ENCODE results near the gene ACSF3.

ACSF3 gene

DNA sequence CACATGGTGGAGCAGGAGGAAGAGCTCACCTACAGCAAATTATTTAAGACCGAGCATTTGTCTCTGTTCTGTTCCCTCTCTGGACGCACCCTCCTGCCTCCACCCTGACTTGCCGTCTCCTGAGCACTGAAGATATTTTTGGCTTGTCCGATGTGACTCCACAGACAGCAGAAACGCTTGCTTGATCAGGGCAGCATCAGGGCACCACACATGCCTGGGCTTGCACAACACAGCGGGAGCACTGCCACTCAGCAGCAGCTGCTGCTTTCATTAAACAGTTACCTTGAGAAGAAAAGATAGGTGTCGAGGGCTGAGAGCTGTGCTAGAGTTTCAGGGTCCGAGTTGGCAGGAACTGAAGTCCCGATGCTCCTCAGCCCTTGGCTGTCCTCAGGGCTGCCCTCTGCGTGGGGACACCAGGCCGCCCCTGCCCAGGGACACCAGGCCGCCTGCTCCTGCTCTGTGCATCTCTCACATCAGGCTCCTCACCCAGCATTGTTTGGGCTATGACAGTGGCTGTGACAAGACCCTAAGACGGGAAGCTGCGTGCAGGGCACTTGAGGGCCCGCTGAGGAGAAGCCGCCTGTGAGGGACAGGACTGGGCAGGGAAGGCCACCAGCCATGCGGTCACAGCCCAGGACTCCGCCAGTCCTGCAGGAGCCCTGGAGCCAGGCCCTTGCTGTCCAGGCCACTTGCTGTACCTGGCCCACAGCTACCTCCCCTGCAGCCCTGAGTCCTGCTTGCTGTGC is 56.6 kb downstream of the ACSF3 start:
- TF ChIP-seq, protein P1, sequence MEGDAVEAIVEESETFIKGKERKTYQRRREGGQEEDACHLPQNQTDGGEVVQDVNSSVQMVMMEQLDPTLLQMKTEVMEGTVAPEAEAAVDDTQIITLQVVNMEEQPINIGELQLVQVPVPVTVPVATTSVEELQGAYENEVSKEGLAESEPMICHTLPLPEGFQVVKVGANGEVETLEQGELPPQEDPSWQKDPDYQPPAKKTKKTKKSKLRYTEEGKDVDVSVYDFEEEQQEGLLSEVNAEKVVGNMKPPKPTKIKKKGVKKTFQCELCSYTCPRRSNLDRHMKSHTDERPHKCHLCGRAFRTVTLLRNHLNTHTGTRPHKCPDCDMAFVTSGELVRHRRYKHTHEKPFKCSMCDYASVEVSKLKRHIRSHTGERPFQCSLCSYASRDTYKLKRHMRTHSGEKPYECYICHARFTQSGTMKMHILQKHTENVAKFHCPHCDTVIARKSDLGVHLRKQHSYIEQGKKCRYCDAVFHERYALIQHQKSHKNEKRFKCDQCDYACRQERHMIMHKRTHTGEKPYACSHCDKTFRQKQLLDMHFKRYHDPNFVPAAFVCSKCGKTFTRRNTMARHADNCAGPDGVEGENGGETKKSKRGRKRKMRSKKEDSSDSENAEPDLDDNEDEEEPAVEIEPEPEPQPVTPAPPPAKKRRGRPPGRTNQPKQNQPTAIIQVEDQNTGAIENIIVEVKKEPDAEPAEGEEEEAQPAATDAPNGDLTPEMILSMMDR (conservative IDR thresholded peaks at IDR 0.05; ENCODE audit: low read depth, low read length) = no peak
- DNase-seq (ENCODE audit: low read depth) = no peak
- H3K4me3 ChIP-seq (ENCODE audit: low read depth, low read length) = no peak overlapping the region

DNA sequence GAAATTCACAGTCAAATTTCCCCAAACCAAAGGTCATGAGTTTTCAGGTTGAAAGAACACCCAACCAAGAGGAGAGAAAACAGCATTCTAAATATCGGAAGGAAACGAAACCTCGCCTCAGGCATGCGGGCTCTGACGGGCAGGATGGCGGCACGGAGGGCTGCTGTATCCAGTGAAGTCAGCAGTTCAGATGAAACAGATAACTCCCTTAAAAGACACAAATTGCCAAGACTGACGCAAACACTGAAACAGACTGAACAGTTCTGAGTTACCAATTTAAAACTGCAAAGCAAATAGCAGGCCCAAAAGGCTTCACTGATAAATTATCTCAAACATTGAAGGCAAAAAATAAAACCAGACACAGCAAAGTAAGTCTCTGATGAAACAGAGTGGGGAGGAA is 57.3 kb downstream of the ACSF3 start:
- no peak overlapping the region for H3K4me3 ChIP-seq (ENCODE audit: low read depth, low read length)
- no peak for DNase-seq (ENCODE audit: low read depth)
- TF ChIP-seq, protein P1 (conservative IDR thresholded peaks at IDR 0.05; ENCODE audit: low read depth, low read length) = no peak

DNA sequence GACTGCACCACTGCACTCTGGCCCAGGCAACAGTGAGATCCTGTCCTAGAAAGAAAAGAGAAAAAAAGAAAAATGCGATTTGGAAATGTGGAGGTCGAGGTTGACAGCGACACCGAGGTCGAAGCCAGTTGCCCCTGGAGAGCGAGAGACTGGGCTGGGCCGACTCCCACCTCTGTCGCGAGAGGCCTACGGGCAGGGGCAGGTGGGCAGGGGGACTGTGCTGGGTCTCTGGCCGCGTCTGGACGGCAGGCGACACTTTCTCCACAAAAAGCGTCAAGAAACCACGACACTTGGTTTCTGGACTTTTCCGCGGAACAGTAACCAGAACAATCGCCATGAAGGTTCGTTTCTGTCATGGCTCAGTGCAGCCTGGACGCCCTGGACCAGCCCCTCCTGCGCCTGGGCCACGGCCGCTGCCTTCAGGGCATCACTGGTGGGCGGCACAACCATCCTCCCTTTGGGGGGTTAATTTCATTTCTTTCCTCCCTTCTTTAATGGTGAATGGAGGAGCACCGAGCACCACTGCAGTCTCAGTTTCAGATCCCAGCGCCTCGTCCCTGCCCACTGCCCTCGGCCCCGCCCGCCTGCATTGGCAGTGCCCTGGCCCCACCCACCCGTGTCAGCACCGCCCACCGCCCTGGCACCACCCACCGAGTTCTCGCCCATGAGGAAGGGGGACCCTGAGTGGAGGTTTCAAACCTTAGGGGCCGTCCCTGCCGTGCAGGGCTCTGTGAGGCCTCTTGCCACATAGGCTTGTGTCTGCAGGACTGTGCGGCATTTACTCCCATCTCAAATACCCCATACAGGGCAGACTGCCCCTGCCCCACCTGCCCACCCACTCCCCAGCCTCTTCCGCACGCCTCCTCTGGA is 59.4 kb downstream of the ACSF3 start:
- no peak for DNase-seq (ENCODE audit: low read depth)
- no peak overlapping the region for H3K4me3 ChIP-seq (ENCODE audit: low read depth, low read length)
- TF ChIP-seq, protein P1 (conservative IDR thresholded peaks at IDR 0.05; ENCODE audit: low read depth, low read length) = no peak

DNA sequence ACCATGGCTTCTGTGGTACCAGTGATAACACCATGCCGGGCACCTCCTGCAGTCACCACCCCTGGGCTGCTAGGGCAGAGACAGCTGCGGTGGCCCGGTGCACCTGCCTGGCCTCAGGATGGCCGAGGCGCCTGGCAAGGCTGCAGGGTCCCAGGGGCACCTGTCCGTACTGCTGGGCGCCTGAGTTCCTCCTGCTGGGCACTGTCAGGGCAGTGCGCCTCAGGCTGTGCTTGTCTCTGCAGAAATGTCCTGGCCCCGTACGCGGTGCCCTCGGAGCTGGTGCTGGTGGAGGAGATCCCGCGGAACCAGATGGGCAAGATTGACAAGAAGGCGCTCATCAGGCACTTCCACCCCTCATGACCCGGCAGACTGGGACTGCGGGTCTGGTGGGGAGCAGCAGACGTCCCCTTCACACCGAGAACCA is 60.2 kb downstream of the ACSF3 start:
- no peak overlapping the region for H3K4me3 ChIP-seq (ENCODE audit: low read depth, low read length)
- TF ChIP-seq, protein P1 (conservative IDR thresholded peaks at IDR 0.05; ENCODE audit: low read depth, low read length) = no peak
- no peak for DNase-seq (ENCODE audit: low read depth)

DNA sequence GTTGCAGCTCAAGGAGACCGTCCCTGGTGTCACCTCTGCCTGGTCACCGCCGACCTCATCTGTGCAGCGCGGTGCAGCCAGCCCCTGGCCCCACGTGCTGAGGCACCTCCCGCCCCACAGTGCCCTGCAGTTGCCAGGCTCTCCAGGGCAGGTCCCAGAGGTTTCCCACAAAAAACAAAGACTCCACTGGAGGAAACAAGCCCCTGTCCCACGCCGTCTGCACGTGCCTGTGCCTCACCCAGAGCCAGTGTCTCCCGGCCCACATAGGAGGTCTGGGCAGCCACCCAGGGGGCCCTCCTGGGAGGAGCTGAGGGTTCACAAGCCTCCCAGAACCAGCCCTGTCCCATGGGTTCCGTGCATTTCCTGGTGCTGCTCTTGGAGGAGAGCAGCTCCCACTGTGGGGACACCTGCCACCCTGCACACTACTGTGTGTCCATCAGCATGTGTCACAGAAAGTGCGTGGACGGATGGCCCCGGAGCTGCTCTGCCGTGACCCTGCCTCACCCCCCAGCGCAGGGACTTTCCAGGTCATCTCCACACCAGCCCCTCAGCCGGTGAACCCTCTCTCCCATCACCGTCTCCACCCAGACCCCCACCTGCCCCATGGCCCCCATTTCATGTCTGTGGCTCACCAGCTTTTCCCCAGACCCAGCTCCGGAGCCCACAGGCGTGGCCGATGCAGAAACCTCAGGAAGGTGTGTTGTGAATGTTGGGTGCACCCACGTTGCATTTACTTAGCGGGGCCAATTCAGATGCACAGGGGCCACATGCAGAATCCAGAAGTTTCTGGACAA is 60.9 kb downstream of the ACSF3 start:
- no peak for DNase-seq (ENCODE audit: low read depth)
- no peak overlapping the region for H3K4me3 ChIP-seq (ENCODE audit: low read depth, low read length)
- TF ChIP-seq, protein P1 (conservative IDR thresholded peaks at IDR 0.05; ENCODE audit: low read depth, low read length) = no peak

DNA sequence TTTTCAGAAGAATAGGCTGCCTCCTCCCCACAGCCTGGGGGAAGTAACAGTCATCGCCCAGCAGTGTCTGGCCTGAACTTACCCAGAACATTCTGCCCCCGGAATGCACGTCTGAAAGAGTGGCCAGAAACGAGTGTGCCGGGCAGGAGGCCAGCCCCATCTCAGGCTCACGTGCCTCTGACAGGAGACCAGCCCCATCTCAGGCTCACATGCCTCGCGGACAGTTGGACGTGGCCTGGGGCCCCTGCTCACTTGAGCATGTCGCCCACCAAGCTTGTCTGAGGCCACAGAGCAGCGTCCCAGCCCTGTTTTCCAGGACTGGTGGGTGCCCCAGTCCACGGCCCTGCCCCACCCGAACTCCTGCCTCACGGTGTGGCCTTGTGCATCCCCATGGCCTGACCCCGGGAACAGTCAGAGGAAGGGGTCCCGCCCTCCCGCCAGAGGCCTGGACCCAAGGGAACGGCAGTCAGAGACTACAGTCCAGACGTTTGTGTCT is 61.6 kb downstream of the ACSF3 start:
- peak; percentile 85 for DNase-seq (ENCODE audit: low read depth)

More for the DNA sequence above, 61.6 kb downstream of the ACSF3 start:
- H3K4me3 ChIP-seq (ENCODE audit: low read depth, low read length) = no peak overlapping the region
- TF ChIP-seq, protein P1 (conservative IDR thresholded peaks at IDR 0.05; ENCODE audit: low read depth, low read length) = no peak
